ENCODE measurements around the gene PGA3. TPM values are rescaled to one million over a fixed set of nuclear protein-coding genes. Genes with fewer than 3 reads are reported as not detected.
"Not testable (repeated sequence)": the region's sequence is repeated elsewhere in the genome, so short reads cannot be mapped to it uniquely, and the experiment has no call there.

PGA3 gene
- total RNA-seq = 1 to 10 TPM in 4 of 8 experiments, under 1 TPM in 2, not detected in 2; 0.49 to 4.5 (median 1.4) TPM

DNA sequence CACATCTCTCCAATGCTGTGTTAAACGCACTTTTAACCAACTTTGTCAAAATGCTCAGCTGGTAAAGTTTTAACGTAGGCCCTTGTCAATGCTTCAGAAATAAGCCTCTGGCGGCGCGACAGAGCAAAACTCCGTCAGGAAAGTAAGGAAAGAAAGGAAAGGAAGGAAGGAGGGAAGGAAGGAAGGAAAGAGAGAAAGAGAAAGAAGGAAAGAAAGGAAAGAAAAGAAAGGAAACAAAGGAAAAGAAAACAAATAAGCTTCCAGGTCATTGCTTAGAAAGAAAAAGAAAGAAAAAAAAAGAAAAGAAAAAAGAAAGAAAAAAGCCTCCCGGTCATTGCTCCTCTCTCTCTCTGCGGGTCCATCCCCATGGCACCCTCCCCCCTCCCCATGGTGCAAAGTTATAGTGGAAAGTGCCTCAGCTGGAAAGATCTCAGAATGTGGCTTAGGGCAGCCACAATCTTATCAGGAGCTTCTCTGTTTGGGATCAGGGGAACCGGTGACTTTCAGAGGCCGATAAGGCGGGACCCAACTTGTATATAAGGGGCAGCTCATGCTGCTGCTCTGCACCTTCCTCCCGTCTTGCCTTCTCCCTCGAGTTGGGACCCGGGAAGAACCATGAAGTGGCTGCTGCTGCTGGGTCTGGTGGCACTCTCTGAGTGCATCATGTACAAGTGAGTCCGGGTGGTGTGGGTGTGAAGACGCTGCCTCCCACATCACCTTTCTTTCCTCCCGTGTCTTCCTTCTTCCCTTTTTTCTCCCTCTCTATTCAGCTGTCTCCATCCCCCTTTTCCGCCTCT lies at the start of gene PGA3:
PGA3 (plus strand) TSS at position 566 of the 797 bp plus-strand sequence; CDS start at position 616, 50 bp downstream.
- in situ Hi-C loops (cut with MboI; ENCODE audit: low pct_unique_long_range_greater_than_20kb in 2 of 9, low sequenced_read_pairs in 9 of 9, unreplicated experiment in 9 of 9) = not testable (repeated sequence)
- WGBS, 10 experiments = 55 to 83% (median 74%) methylated on average over 4 to 7 of the region's 18 CpGs

DNA sequence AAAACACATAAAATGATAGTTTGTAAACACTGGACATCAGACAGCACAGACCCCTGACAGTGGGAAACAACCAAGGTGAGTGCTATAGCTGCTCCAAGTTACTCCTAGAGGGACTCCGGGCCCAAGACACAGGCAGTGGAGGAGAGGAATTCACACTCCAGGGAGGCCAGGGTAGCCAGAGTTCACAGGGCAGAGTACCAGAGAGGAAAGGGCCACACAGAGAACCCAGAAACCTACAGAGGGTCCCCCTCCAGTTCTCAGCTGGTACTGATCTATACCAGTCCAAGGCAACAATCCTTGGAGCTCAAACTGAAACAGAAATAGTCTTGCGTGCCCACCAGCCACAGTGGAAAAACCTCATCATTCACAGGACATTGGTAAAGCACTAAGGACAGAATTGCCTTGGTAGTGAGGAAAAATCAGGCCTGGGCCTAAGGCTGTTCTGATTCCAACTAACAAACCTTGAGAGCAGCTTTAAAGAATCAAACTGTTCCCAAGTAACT lies 49.7 kb upstream of the PGA3 start:
- no peak overlapping the region for H3K4me3 ChIP-seq
- H3K27ac ChIP-seq = no peak overlapping the region
- 40 to 100% (median 90%) methylated on average over 1 to 2 of the region's 2 CpGs; no CpG with 5 or more reads in 5 of the 10 experiments for WGBS, 10 experiments
- ATAC-seq (replicated peaks in 6 of 8) = peak in 4 of 8 experiments; percentile 11 to 17 (median 14)
- in situ Hi-C loops (cut with MboI; ENCODE audit: low pct_unique_long_range_greater_than_20kb in 2 of 9, low sequenced_read_pairs in 9 of 9, unreplicated experiment in 9 of 9) = loop anchor here in 1 of 9 experiments (25.0 kb wide), 1 partner anchor 316 kb away; the partner anchor contains the start of gene CCDC86
- peaks cover 30 to 43% of the 10 kb centered on the region in 2 donors for H3K4me1 ChIP-seq (replicated peaks in 1 of 2)

More for the DNA sequence above, at the start of gene PGA3:
- H3K4me1 ChIP-seq (replicated peaks in 1 of 2); ATAC-seq (replicated peaks in 6 of 8); H3K4me3 ChIP-seq; H3K27ac ChIP-seq: not testable (repeated sequence)

- Histone ChIP-seq H3K4me1 (replicated peaks in 1 of 2) (peaks cover 26 to 34% of the 10 kb centered on the region in 2 donors), H3K27ac (no peak overlapping the region), H3K4me3 (no peak overlapping the region)
- WGBS, 10 experiments = 91 to 100% (median 95%) methylated on average over 1 to 4 of the region's 4 CpGs
- in situ Hi-C loops (cut with MboI; ENCODE audit: low pct_unique_long_range_greater_than_20kb in 2 of 9, low sequenced_read_pairs in 9 of 9, unreplicated experiment in 9 of 9) = loop anchor here in 1 of 9 experiments (25.0 kb wide), 1 partner anchor 317 kb away; the partner anchor contains the start of gene CCDC86
- no peak for ATAC-seq (replicated peaks in 6 of 8)
Measured at GRCh38 chr11:61154528-61154927, 48.8 kb upstream of the PGA3 start.

- Histone ChIP-seq H3K27ac (no peak overlapping the region), H3K4me1 (replicated peaks in 1 of 2) (peaks cover 23 to 26% of the 10 kb centered on the region in 2 donors), H3K4me3 (no peak overlapping the region)
- 89 to 100% (median 100%) methylated on average over 1 of the region's 1 CpG; no CpG with 5 or more reads in 1 of the 10 experiments for WGBS, 10 experiments
- no peak for ATAC-seq (replicated peaks in 6 of 8)
- in situ Hi-C loops (cut with MboI; ENCODE audit: low pct_unique_long_range_greater_than_20kb in 2 of 9, low sequenced_read_pairs in 9 of 9, unreplicated experiment in 9 of 9) = loop anchor here in 1 of 9 experiments (25.0 kb wide), 1 partner anchor 318 kb away; the partner anchor contains the start of gene CCDC86
Measured at GRCh38 chr11:61155312-61155711, 48.0 kb upstream of the PGA3 start.

DNA sequence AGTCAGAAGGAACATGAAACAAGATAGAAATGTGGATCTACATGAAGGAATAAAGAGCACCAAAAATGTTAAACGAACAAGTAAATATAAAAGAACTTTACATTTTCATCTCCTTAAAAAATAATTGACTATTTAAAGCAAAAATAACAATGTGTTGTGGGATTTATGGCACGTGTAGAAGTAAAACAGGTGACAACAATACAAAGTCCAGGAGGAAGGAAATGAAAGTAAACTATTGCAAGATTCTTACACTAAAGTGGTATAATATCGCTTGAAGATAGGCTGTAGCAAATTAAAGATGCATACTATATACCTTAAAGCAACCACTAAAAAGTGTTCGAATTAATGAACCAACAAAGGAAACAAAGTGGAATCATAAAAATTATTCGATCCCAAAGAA lies 47.6 kb upstream of the PGA3 start:
- in situ Hi-C loops (cut with MboI; ENCODE audit: low pct_unique_long_range_greater_than_20kb in 2 of 9, low sequenced_read_pairs in 9 of 9, unreplicated experiment in 9 of 9) = loop anchor here in 1 of 9 experiments (25.0 kb wide), 1 partner anchor 318 kb away; the partner anchor contains the start of gene CCDC86
- WGBS, 10 experiments = 90 to 100% (median 96%) methylated on average over 2 to 5 of the region's 5 CpGs

DNA sequence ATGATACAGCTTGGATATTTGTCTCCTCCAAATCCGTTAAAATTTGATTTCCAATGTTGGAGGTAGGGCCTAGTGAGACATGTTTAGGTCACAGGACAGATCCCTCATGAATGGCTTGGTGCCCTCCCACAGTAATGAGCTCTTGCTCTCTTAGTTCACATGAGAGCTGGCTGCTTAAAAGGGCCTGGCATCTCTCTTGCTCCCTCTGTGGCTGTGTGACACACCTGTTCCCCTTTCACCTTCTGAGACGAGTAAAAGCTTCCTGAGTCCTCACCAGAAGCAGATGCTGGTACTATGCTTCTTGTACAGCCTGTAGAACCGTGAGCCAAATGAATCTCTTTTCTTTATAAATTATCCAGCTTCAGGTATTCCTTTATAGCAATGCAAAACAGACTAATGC lies 45.6 kb upstream of the PGA3 start:
- Histone ChIP-seq H3K27ac (no peak overlapping the region), H3K4me1 (replicated peaks in 1 of 2) (peaks cover 9 to 13% of the 10 kb centered on the region in 2 donors), H3K4me3 (no peak overlapping the region)
- 63 to 100% (median 95%) methylated on average over 1 to 3 of the region's 3 CpGs; no CpG with 5 or more reads in 1 of the 10 experiments for WGBS, 10 experiments
- in situ Hi-C loops (cut with MboI; ENCODE audit: low pct_unique_long_range_greater_than_20kb in 2 of 9, low sequenced_read_pairs in 9 of 9, unreplicated experiment in 9 of 9) = loop anchor here in 1 of 9 experiments (25.0 kb wide), 1 partner anchor 320 kb away; the partner anchor contains the start of gene CCDC86
- ATAC-seq (replicated peaks in 6 of 8) = no peak

More for the DNA sequence above, 47.6 kb upstream of the PGA3 start:
- H3K27ac ChIP-seq = no peak overlapping the region
- peaks cover 22% of the 10 kb centered on the region in 2 donors for H3K4me1 ChIP-seq (replicated peaks in 1 of 2)
- no peak for ATAC-seq (replicated peaks in 6 of 8)
- no peak overlapping the region for H3K4me3 ChIP-seq

- WGBS, 10 experiments = 0 to 88% (median 69%) methylated on average over 1 to 3 of the region's 3 CpGs; no CpG with 5 or more reads in 2 of the 10 experiments
- Histone ChIP-seq H3K27ac (no peak overlapping the region), H3K4me1 (replicated peaks in 1 of 2) (peaks cover 7 to 13% of the 10 kb centered on the region in 2 donors), H3K4me3 (no peak overlapping the region)
- in situ Hi-C loops (cut with MboI; ENCODE audit: low pct_unique_long_range_greater_than_20kb in 2 of 9, low sequenced_read_pairs in 9 of 9, unreplicated experiment in 9 of 9) = loop anchor here in 1 of 9 experiments (25.0 kb wide), 1 partner anchor 322 kb away; the partner anchor contains the start of gene CCDC86
- ATAC-seq (replicated peaks in 6 of 8) = peak in 2 of 8 experiments; percentile 3 to 5
Measured at GRCh38 chr11:61158691-61159381, 44.5 kb upstream of the PGA3 start.

GRCh38 chr11:61160487-61161189 lies 42.7 kb upstream of the PGA3 start:
- WGBS, 10 experiments = 0 to 60% (median 26%) methylated on average over 1 to 10 of the region's 25 CpGs; no CpG with 5 or more reads in 6 of the 10 experiments

DNA sequence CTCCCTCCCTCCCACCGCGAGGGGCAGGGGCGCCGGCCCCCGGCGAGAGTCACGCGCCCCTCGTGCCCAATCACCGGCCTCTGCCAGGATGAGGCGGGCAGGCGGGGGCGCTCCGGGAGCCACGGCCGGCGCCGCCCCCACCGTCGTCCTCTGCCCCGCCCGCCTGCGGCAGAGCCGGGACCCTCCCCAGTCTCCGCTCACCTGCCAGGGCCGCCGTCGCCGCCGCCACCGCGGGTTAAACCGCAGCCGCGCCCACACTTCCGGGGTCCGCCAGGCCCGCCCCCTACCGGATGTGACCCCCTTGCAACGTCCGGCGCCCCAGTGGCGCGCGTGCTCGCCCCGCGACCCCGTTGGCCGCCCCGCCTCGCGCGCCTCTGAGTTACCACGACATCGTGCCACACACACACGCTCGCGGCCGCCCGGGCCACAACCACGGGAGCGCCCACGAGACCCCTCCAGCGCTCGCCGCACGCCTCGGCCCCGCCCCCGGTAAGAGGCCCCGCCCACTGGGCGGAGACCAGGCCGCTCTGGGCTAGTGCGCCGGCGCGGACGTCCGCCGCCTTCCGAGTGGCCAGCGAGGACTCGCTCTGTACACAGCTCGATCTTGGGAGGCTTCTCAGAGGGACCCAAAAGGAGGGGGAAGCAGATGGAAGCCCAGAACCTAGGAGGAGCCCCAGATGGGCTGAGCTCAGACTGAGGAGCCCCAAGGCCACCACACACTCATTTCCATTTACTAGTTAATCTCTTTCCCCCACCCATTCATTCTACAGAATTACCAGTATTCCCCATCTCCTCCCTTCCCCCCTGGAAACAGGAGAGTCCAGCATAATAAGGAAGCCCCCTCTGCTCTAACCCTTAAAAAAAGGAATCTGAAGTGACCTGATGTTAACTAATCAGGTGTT lies 41.9 kb upstream of the PGA3 start, which contains the start of gene VPS37C:
VPS37C (minus strand) TSS at position 237 of the 902 bp plus-strand sequence. CDS start 22,597 bp downstream, outside the sequence.
- 0% methylated on average over 1 of the region's 85 CpGs; no CpG with 5 or more reads in 9 of the 10 experiments for WGBS, 10 experiments
- in situ Hi-C loops (cut with MboI; ENCODE audit: low pct_unique_long_range_greater_than_20kb in 2 of 9, low sequenced_read_pairs in 9 of 9, unreplicated experiment in 9 of 9) = loop anchor here in 1 of 9 experiments (25.0 kb wide), 1 partner anchor 324 kb away; the partner anchor contains the start of gene CCDC86
- peak within 1 kb of the TSS; percentile 50 to 82 (median 69) for H3K4me3 ChIP-seq
- H3K4me1 ChIP-seq (replicated peaks in 1 of 2) = peaks cover 7 to 13% of the 10 kb centered on the region in 2 donors
- H3K27ac ChIP-seq = peak within 1 kb of the TSS; percentile 87 to 92
- peak; percentile 79 to 91 (median 88) for ATAC-seq (replicated peaks in 6 of 8)

More at GRCh38 chr11:61160487-61161189, 42.7 kb upstream of the PGA3 start:
- Histone ChIP-seq H3K4me1 (replicated peaks in 1 of 2) (peaks cover 7 to 13% of the 10 kb centered on the region in 2 donors), H3K27ac (peak overlapping the region; percentile 87 to 92), H3K4me3 (peak overlapping the region; percentile 50 to 82 (median 69))
- ATAC-seq (replicated peaks in 6 of 8) = no peak
- in situ Hi-C loops (cut with MboI; ENCODE audit: low pct_unique_long_range_greater_than_20kb in 2 of 9, low sequenced_read_pairs in 9 of 9, unreplicated experiment in 9 of 9) = loop anchor here in 1 of 9 experiments (25.0 kb wide), 1 partner anchor 323 kb away; the partner anchor contains the start of gene CCDC86

- WGBS, 10 experiments = 20 to 91% (median 70%) methylated on average over 3 to 8 of the region's 8 CpGs
- peaks cover 7 to 13% of the 10 kb centered on the region in 2 donors for H3K4me1 ChIP-seq (replicated peaks in 1 of 2)
- H3K4me3 ChIP-seq = peak overlapping the region; percentile 50 to 82 (median 69)
- in situ Hi-C loops (cut with MboI; ENCODE audit: low pct_unique_long_range_greater_than_20kb in 2 of 9, low sequenced_read_pairs in 9 of 9, unreplicated experiment in 9 of 9) = loop anchor here in 1 of 9 experiments (25.0 kb wide), 1 partner anchor 325 kb away; the partner anchor contains the start of gene CCDC86
- no peak for ATAC-seq (replicated peaks in 6 of 8)
- H3K27ac ChIP-seq = peak overlapping the region; percentile 87 to 92
Measured at GRCh38 chr11:61162092-61162941, 41.0 kb upstream of the PGA3 start.

Measured in motor neuron (in vitro differentiated cells).